ENCODE measurements around the gene NUP188.
A peak's percentile ranks its signal among the peaks of the same experiment; 100 is the strongest.
"Not testable (repeated sequence)": the region's sequence is repeated elsewhere in the genome, so short reads cannot be mapped to it uniquely, and the experiment has no call there.

The NUP188 gene

GRCh38 chr9:129033216-129033615 is 85.7 kb downstream of the NUP188 start:
- DNase-seq, result no peak

- DNase-seq, result not testable (repeated sequence)
These were observed 88.3 kb downstream of the NUP188 start for GRCh38 chr9:129035838-129036237.

GRCh38 chr9:129036241-129036922 is 88.9 kb downstream of the NUP188 start, which contains the start of gene MIGA2:
TSS of gene MIGA2 (plus strand) at chr9:129036626. CDS start at chr9:129040595, 3,969 bp downstream.
- peak; percentile 99 for DNase-seq

DNA sequence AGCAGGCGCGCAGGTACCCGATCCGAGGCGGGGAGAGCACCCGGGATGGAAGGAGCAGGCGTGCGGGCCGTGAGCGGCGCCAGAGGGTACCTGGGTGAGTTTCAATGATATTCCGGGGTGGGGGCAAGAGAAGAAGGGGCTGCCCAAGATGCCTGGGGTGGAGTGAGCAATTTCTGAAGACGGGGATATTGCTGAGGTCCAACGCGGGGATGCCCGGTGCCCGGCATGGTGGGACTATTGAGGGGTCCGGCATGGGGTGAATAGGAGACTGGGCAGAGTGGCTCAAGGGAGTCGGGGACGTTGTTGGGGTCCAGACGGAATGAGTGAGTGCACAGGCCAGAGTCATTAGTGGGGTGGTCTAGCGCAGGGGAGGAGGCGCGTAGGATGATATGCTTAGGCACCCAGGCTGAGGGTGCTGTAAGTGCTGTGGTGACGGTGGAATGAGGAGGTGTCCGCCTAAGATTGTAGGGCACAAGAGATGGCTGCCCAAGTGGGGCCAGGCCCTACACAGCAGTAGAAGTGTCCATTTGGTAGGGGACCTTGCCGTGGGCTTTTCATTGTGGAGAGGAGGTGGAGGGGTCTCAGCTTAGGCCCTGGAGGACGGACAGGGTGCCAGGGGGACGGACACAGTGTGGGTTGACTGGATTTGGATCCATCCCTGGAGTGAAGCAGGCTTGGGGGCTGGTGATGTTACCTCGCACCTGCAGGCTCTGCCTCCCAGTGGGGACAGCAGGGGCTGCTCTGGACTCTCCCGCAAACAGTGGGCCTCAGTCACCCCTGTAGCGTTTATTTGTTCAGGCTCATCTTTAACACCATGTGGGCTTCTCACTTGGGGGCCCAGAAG is 89.6 kb downstream of the NUP188 start:
- no peak for DNase-seq

DNA sequence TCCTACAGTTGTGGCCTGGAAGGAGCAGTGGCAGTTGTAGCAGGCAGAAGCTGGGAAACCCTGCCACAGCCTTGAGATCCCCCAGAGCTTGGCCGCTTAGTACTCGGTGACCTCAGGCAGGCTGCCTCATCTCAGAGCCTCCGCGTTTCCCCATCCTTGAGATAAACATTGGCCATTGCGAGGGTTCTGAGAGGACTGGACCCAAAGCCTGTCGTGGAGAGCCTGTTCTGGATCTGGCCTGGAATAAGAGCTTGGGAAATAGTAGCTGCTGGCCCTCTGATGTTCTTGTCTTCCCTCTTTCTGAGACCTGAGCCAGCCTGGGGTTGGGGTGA is 90.2 kb downstream of the NUP188 start:
- DNase-seq, result no peak

GRCh38 chr9:129038109-129038852 is 90.8 kb downstream of the NUP188 start:
- DNase-seq, result no peak

DNA sequence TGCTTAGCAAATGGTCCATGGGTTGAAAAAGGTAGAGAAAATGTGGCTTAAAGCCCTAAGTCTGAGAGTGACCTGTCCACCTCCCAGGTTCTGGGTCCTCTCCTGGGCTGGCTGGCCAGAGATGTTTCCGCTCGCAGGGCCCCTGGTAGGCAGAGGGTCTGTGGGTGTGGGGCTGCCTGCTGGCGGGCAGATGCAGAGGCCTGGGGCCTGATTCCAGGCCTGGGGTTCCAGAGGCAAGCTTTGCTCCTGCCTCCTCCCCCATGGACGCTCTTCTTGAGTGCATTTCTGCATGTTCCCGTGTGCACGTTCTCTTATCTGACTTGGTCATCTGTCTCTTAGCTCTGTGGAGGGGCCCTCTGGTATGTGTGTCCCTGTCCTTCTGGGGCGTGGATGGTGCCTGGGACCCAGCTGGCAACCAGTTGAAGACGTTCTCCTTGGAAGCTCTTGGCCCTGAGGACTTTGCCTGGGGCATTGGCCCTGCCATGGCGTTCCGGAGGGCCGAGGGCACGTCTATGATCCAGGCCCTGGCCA is 92.7 kb downstream of the NUP188 start:
- DNase-seq, result no peak

DNA sequence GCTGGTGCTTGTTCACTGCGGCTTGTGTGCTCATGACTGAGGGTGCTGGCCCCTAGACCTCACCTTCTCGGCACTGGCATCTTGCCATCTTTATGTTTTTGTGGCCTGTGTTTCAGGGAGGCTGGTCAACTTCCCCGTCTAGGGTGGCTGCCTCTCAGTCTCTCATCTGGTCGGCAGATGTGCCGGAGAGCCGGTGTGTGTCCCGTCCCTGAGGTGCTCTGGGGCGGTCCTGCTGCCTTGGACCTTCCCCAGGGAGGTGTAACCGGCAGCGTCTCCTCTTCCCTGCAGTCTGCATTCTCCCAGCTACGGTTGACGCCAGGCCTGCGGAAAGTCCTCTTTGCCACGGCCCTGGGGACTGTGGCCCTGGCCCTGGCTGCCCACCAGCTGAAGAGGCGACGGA is 94.5 kb downstream of the NUP188 start:
- DNase-seq, result no peak

GRCh38 chr9:129052592-129052991 is 105.1 kb downstream of the NUP188 start:
- no peak for DNase-seq

DNA sequence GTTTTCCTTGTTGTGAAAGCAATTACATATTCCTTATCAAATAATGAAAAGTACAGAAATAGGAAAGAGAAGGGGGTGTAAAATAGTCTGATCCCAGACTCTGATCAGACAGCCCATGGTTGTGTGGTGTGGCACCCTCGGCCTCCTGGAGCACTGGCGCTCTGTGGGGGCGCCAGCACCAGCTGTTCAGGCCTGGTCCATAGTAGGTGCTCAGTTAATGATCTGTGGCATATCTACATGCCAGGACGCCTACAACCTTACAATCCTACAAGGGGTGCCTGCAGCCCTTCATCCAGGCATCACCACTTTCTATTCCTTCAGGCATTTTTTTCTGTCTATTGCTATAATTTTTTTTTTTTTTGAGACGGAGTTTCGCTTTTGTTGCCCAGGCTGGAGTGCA is 105.5 kb downstream of the NUP188 start:
- no peak for DNase-seq

- DNase-seq, result no peak
These were observed 106.8 kb downstream of the NUP188 start for GRCh38 chr9:129054163-129054851.

Data from GF-D8 (cell line).